ENCODE results near the gene MYD88.
"Not testable (repeated sequence)": the region's sequence is repeated elsewhere in the genome, so short reads cannot be mapped to it uniquely, and the experiment has no call there.

Gene MYD88

DNA sequence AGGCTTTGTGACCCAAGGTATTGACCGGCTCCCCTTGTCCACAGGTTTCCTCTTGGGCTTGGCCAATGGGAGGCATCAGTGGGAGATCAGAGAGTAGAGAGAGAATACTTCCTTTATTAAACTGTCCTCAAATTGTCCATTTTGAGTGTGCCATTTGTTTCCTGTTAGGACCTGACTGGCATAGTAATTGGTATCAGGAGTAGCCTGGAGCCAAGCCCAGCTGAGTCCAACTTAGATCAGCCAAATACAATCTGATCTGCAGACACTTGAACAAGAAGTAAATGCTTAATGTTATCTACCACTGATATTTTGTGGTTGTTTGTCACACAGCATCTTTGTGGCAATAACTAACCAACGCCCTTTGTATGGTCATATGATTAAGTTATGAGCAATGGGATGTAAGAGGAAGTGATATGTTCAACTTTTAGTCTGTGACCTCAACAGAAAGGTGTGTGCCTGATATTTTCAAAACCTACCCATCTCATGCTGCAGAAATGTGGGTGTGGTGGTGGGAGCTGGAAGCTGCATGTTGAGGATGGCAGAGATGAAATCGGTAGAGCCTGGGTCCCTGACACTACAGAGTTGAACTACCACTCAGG lies 13.3 kb downstream of the MYD88 start:
- H3K4me1 Mint-ChIP-seq: peaks cover 31% of the 10 kb centered on the region
- H3K27me3 Mint-ChIP-seq: no peaks in the 10 kb centered on the region
- DNase-seq: no peak
- no peaks in the 10 kb centered on the region for H3K36me3 Mint-ChIP-seq
- H3K9me3 Mint-ChIP-seq: peaks cover 10% of the 10 kb centered on the region
- H3K4me3 Mint-ChIP-seq: no peak overlapping the region
- CTCF ChIA-PET: interaction anchor here (3.7 kb wide), 1 partner anchor 11 kb away, joined by 15 read pairs; no protein-coding TSS in a partner anchor
- H3K27ac Mint-ChIP-seq: peak overlapping the region; percentile 66

DNA sequence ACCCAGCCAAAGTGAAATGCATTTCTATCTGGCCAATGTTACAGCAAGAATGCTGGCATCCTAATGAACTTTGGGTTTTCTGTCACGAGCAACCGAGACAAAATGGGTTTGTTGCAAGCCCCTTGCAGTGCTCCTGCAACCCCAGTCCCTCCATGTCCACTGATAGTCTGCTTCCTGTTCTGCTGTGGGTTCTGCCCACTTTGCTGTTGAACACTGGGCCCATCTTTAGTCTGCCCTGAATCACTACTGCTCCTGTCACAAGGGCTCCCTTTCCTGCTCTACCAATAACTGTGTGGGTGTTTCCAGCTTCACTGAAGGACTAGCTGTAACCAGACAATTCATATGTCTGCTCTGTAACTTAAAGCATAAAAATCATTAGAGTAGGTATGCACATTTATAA lies 14.1 kb downstream of the MYD88 start:
- Mint-ChIP-seq H3K9me3 (peaks cover 2% of the 10 kb centered on the region), H3K27ac (no peak overlapping the region), H3K4me3 (no peak overlapping the region), H3K36me3 (no peaks in the 10 kb centered on the region), H3K4me1 (peaks cover 31% of the 10 kb centered on the region), H3K27me3 (no peaks in the 10 kb centered on the region)
- CTCF ChIA-PET: interaction anchor here (3.7 kb wide), 1 partner anchor 11 kb away, joined by 15 read pairs; no protein-coding TSS in a partner anchor
- no peak for DNase-seq

DNA sequence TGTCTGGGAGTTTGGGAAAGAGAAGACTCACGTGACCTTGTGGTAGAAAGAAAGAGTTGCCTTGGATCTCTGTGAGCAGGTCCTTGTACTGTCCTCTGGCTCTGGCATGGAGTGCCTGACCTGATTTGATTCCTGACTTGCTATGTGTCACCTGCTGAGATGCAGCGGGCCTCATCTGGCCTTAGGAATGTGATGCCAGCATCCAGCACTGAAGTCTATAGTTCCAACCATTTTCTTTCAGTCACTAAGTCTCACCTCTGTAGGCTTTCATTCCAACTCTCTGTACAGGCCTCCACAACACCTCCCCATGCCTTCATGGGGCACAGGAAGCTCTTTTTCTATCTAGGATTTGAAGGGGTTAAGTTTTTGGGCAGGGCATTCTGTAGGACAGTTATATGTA lies 14.8 kb downstream of the MYD88 start:
- CTCF ChIA-PET: interaction anchor here (3.7 kb wide), 1 partner anchor 10 kb away, joined by 15 read pairs; no protein-coding TSS in a partner anchor
- no peaks in the 10 kb centered on the region for H3K27me3 Mint-ChIP-seq
- no peak overlapping the region for H3K4me3 Mint-ChIP-seq
- no peak for DNase-seq
- H3K27ac Mint-ChIP-seq: no peak overlapping the region
- H3K9me3 Mint-ChIP-seq: peaks cover 2% of the 10 kb centered on the region
- peaks cover 28% of the 10 kb centered on the region for H3K4me1 Mint-ChIP-seq
- H3K36me3 Mint-ChIP-seq: no peaks in the 10 kb centered on the region

DNA sequence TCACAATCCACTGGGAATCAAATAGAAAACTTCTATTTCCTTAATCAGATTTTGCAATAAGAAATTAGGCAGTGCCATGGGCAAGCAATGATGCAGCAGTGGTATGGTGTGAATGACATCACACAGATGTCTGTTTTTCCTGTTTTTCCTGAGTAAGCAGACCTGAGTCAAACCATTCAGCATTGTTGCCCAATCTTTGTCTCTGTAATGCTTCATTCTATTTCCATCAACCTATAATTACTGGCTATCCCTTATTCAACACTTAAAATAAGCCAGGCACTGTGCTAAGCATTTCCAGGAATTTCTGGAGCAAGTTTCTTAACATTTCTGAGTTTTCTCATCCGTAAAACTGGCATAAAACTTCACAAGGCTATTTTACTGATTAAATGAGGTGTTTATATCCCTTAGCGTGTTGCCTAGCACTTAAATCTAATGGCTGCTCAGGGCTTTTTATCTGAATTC lies 15.6 kb downstream of the MYD88 start:
- Mint-ChIP-seq H3K9me3 (peaks cover 2% of the 10 kb centered on the region), H3K4me1 (peaks cover 28% of the 10 kb centered on the region), H3K27me3 (no peaks in the 10 kb centered on the region), H3K36me3 (no peaks in the 10 kb centered on the region), H3K4me3 (no peak overlapping the region), H3K27ac (no peak overlapping the region)
- no peak for DNase-seq
- CTCF ChIA-PET: interaction anchor here (3.7 kb wide), 1 partner anchor 9 kb away, joined by 15 read pairs; no protein-coding TSS in a partner anchor

DNA sequence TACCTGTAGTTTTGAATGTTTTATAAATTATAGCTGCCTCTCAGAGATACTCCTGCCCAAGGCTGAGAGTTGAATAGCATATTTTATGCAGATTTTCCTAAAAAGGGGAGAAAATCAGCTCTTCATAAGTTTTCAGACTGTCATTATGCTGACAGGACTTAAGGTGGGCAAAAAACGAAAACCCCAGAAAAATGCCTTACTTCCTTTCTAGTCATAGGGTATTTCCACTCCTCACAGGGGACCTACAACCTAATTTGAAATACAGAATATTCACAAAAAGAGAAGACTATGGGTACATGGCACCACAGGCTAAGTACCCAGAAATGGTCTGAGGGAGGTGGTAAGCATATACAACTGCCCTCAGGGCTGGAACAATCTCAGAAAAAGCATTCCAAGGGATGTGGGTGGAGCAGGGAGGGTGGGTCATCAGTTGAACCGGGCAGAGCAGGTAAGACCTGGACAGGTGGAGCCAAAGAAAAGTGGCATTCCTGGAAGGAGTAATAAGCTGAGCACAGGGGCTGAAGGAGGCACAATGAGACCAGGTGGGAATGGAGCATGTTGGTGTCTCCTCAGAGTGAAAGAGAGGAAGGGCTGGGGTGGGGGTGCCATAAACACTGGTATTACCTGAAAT lies 16.3 kb downstream of the MYD88 start:
- CTCF ChIA-PET: interaction anchor here (3.7 kb wide), 1 partner anchor 8 kb away, joined by 15 read pairs; no protein-coding TSS in a partner anchor
- no peak for DNase-seq

GRCh38 chr3:38155825-38156224 lies 17.4 kb downstream of the MYD88 start:
- Mint-ChIP-seq H3K36me3 (no peaks in the 10 kb centered on the region), H3K27me3 (no peaks in the 10 kb centered on the region), H3K4me3 (no peak overlapping the region), H3K9me3 (no peaks in the 10 kb centered on the region), H3K4me1 (peaks cover 18% of the 10 kb centered on the region), H3K27ac (no peak overlapping the region)
- DNase-seq: no peak
- CTCF ChIA-PET: interaction anchor here (0.7 kb wide), 1 partner anchor 106 kb away, joined by 3 read pairs; no protein-coding TSS in a partner anchor

More for the DNA sequence above, 16.3 kb downstream of the MYD88 start:
- no peak overlapping the region for H3K27ac Mint-ChIP-seq
- no peaks in the 10 kb centered on the region for H3K36me3 Mint-ChIP-seq
- H3K27me3 Mint-ChIP-seq: no peaks in the 10 kb centered on the region
- peaks cover 2% of the 10 kb centered on the region for H3K9me3 Mint-ChIP-seq
- H3K4me1 Mint-ChIP-seq: peaks cover 23% of the 10 kb centered on the region
- H3K4me3 Mint-ChIP-seq: no peak overlapping the region

DNA sequence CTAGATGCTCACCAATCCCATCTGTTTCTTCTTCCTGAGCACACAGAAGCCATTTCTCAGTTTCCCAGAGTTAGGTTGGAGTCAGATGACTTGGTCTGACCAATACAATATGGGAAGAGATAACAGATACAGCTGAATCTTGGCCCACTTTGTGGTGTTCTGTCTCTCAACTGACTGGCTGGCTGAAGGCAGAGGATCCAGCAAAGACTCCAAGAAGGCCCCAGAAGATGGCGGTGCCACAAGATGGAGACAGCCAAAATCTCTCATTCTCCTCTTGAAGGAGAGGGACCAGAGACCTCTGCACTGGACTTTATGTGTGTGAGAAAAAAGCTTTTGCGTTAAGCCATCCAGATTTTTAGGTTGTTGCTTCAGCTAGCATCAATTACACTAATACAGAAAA lies 18.7 kb downstream of the MYD88 start:
- CTCF ChIA-PET: no interaction called here
- DNase-seq: no peak
- Mint-ChIP-seq H3K27ac (no peak overlapping the region), H3K4me3 (no peak overlapping the region), H3K9me3 (no peaks in the 10 kb centered on the region), H3K36me3 (no peaks in the 10 kb centered on the region), H3K27me3 (no peaks in the 10 kb centered on the region), H3K4me1 (peaks cover 6% of the 10 kb centered on the region)

GRCh38 chr3:38157595-38157994 lies 19.1 kb downstream of the MYD88 start:
- H3K27me3 Mint-ChIP-seq: no peaks in the 10 kb centered on the region
- CTCF ChIA-PET: no interaction called here
- H3K4me1 Mint-ChIP-seq: peaks cover 2% of the 10 kb centered on the region
- H3K9me3 Mint-ChIP-seq: no peaks in the 10 kb centered on the region
- DNase-seq: no peak
- no peak overlapping the region for H3K4me3 Mint-ChIP-seq
- H3K27ac Mint-ChIP-seq: no peak overlapping the region
- no peaks in the 10 kb centered on the region for H3K36me3 Mint-ChIP-seq

GRCh38 chr3:38158472-38158871 lies 20.0 kb downstream of the MYD88 start:
- DNase-seq: no peak
- no peak overlapping the region for H3K4me3 Mint-ChIP-seq
- CTCF ChIA-PET: no interaction called here
- H3K36me3 Mint-ChIP-seq: no peaks in the 10 kb centered on the region
- H3K4me1 Mint-ChIP-seq: peaks cover 7% of the 10 kb centered on the region
- H3K27ac Mint-ChIP-seq: no peak overlapping the region
- no peaks in the 10 kb centered on the region for H3K9me3 Mint-ChIP-seq
- no peaks in the 10 kb centered on the region for H3K27me3 Mint-ChIP-seq

DNA sequence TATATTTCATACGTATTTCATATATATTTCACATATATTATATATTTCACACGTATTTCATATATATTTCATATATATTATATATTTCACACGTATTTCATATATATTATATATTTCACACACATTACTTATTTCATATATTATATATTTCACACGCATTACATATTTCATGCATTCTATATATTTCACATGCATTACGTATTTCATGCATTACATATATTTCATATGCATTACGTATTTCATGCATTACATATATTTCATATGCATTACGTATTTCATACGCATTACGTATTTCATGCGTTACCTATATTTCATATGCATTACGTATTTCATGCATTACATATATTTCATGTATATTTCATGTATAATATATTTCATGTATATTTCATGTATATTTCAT lies 22.2 kb downstream of the MYD88 start:
- H3K27ac Mint-ChIP-seq, H3K36me3 Mint-ChIP-seq, H3K4me3 Mint-ChIP-seq, CTCF ChIA-PET, H3K9me3 Mint-ChIP-seq, H3K27me3 Mint-ChIP-seq, DNase-seq: not testable (repeated sequence)
- peaks cover 21% of the 10 kb centered on the region for H3K4me1 Mint-ChIP-seq

GRCh38 chr3:38163117-38163840 lies 24.8 kb downstream of the MYD88 start:
- Mint-ChIP-seq H3K27ac (peak overlapping the region; percentile 99), H3K36me3 (peaks cover 25% of the 10 kb centered on the region), H3K27me3 (peaks cover 3% of the 10 kb centered on the region), H3K4me3 (peak overlapping the region; percentile 32), H3K9me3 (no peaks in the 10 kb centered on the region), H3K4me1 (peaks cover 44% of the 10 kb centered on the region)
- CTCF ChIA-PET: interaction anchor here (0.7 to 2.0 kb wide), 7 partner anchors 10 to 182 kb away, joined by 3 to 15 read pairs (median 3); partner anchors contain the start of gene MYD88
- DNase-seq: peak; percentile 39

DNA sequence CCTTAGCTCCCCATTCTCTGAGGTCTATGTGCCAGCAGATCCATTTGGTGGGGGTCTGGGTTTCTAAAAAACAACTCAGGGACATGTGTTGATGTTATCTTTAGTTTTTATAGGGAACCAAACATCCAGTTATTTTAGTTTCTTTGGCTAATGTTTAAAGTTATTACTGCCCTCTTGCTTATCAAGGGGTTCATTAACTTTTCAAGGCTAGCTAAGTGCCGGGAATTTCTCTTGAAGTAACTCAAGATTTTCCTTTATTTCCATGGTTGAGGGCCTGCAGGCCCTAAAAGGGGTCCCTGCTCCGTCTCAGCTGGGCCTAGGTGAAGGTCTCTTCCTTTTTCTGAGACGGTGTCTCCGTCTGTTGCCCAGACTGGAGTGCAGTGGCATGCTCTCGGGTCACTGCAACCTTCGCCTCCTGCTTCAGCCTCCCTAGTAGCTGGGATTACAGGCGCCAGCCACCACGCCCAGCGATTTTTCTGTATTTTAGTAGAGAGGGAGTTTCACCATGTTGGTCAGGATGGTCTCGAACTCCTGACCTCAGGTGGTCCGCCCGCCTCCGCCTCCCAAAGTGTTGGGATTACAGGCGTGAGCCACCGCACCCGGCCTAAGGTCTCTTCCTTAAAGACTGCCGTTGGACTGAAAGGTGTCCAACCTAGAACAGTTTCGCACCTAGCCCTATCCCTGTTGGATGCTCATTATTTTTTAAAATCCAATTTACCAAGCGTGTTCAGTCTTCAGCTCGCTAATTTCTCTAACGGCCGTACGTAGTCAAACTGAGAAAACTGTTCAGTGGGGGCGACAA lies 25.6 kb downstream of the MYD88 start:
- no peak for DNase-seq
- Mint-ChIP-seq H3K9me3 (no peaks in the 10 kb centered on the region), H3K27ac (peak overlapping the region; percentile 99), H3K27me3 (peaks cover 3% of the 10 kb centered on the region), H3K4me1 (peaks cover 51% of the 10 kb centered on the region), H3K36me3 (peaks cover 25% of the 10 kb centered on the region), H3K4me3 (peak overlapping the region; percentile 90)
- CTCF ChIA-PET: interaction anchor here (0.7 to 2.0 kb wide), 11 partner anchors 10 to 182 kb away, joined by 3 to 15 read pairs (median 3); partner anchors contain the start of genes MYD88 and XYLB

GRCh38 chr3:38164643-38164951 lies 26.1 kb downstream of the MYD88 start:
- Mint-ChIP-seq H3K4me1 (peaks cover 57% of the 10 kb centered on the region), H3K4me3 (peak overlapping the region; percentile 90), H3K27me3 (peaks cover 3% of the 10 kb centered on the region), H3K36me3 (peaks cover 25% of the 10 kb centered on the region), H3K27ac (peak overlapping the region; percentile 99), H3K9me3 (no peaks in the 10 kb centered on the region)
- no peak for DNase-seq
- CTCF ChIA-PET: interaction anchor here (0.7 to 1.5 kb wide), 6 partner anchors 10 to 182 kb away, joined by 3 to 6 read pairs (median 3); partner anchors contain the start of gene XYLB
